ENCODE measurements around the gene FADS3.

DNA sequence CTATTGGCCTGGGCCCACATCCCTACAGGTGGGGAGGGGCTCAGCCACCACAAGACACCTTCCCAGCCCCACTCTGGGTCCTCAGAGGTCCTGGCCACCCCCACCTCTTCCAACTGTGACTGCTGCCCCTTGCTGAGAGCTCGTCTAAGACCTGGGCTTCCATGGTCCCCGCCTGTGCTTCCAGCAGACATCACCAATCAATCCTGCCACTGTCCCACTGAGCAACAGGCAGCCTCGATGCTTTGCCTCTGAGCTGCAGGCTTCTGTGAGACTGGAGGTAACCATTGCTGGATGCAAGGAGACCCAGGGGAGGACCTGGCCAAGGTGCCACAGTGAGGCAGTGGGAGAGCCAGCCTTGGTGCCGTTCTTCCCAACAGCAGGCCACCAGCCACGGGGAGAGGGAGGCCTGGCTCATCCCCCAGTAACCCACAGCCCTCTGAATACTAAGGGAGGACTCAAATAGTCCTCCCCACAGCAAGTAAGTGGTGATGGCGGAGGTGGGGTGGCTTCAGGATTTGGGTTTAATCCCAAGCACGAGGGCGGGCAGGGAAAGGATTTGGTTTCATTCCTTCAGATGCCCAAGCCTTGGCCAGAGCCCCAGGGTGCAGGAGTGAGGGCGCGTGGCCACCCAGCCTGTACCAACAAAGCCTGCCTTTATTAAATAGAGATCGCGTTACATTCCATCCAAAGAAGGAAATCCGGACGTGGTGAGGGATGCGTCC, 5.5 kb upstream of the FADS3 start:
- TF ChIP-seq POLR2A (IDR thresholded peaks at IDR 0.05) = no peak
- no peak for TF ChIP-seq CTCF (IDR thresholded peaks at IDR 0.05)

All from Peyer's patch (tissue), 4 donors.